Testis (tissue), 3 donors: Measurements from ENCODE around the gene SMIM9. TPM values are rescaled to one million over a fixed set of nuclear protein-coding genes. Genes with fewer than 3 reads are reported as not detected.
"Not testable (repeated sequence)": the region's sequence is repeated elsewhere in the genome, so short reads cannot be mapped to it uniquely, and the experiment has no call there.

Experiments
- DNase-seq: peaks from one replicate; pipeline ENCODE4 v3.0.0-alpha.2; 2019
- H3K27ac ChIP-seq, 2 donors: fragments of 200-600 bp; sonication (generic); one replicate each; pipeline ENCODE4 v1.5.1; 2019
- H3K27me3 ChIP-seq: fragments of 200-600 bp; sonication (generic); one replicate; pipeline ENCODE4 v1.5.1; 2019
- H3K36me3 ChIP-seq: fragments of 200-600 bp; sonication (generic); one replicate; pipeline ENCODE4 v1.5.1; 2017; ENCODE audit warnings: low read depth; ENCODE audit errors: missing control alignments
- H3K4me1 ChIP-seq: fragments of 200-600 bp; sonication (generic); one replicate; pipeline ENCODE4 v1.5.1; 2019
- H3K4me3 ChIP-seq, 2 donors: fragments of 200-600 bp; sonication (generic); one replicate each; pipeline ENCODE4 v1.5.1; 2017 to 2019
- H3K9me3 ChIP-seq: fragments of 200-600 bp; sonication (generic); one replicate; pipeline ENCODE4 v1.5.1; 2017
- POLR2A ChIP-seq: fragments of 450-650 bp; IDR thresholded peaks from one replicate; pipeline ENCODE4 v1.6.1; 2017; ENCODE audit warnings: antibody characterized with exemption, mild to moderate bottlenecking, moderate library complexity
- WGBS, 2 donors: methylation state at CpG; one replicate each; pipeline ENCODE4 v1.1.5; 2018; 5-methylcytosine and 5-hydroxymethylcytosine counted together
- intact Hi-C: fragments of 100-400 bp; cut with DNase I; formaldehyde crosslinking; loops from one replicate; pipeline ENCODE4 v1.15.1; 2023; ENCODE audit warnings: low total_unique reads
- polyA plus RNA-seq: library from polyadenylated mRNA; stranded (reverse); fragments of 350-450 nt; fragmentation: Illumina TruSeq; extraction: RNeasy Lipid Tissue Mini Kit (QIAGEN cat#74804); gene quantifications from one replicate; pipeline ENCODE4 v1.2.3, GENCODE V29; 2014; ENCODE audit warnings: low read depth, low replicate concordance; ENCODE audit not compliant: insufficient read depth
- total RNA-seq, 2 donors: library from RNA; depleted of rRNA; stranded (reverse); fragments of >200 nt; gene quantifications; one replicate each; pipeline ENCODE4 v1.2.3, GENCODE V29; 2016
- TF ChIP-seq, protein P1 (sequence below), 3 experiments: fragments of 450-650 bp in 2 of 3; fragments of 200-600 bp in 1 of 3; sonication (generic) in 1 of 3; IDR thresholded peaks; one replicate each; pipeline ENCODE4 v1.5.1; 2016 to 2019; ENCODE audit warnings: antibody characterized with exemption in 3 of 3, mild to moderate bottlenecking in 2 of 3, moderate library complexity in 1 of 3

SMIM9 gene
- total and polyA plus RNA-seq, 3 donors from 2014 or later, result 0.51 to 0.87 TPM; not detected in 1

DNA sequence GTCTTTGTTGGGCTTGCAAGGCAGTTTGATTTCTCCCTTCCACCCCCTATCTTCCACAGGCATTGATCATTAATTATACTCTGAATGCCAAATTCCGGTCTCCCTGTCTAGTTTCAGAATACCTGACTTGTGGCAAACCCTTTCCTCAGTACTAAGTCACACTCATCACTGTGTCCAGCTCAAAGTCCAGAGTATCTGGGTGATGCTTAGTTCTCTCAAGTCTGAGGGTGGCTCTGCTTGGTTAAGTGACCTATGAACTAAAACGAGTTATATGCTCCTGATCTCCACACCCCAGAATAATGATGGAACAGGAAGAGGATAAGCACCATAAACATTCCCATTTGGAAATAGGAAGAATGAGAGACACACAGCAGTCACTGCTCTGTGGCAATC lies 6.5 kb downstream of the SMIM9 start:
- Histone ChIP-seq H3K4me1 (no peaks in the 10 kb centered on the region), H3K27me3 (no peaks in the 10 kb centered on the region), H3K4me3 (no peak overlapping the region), H3K27ac (no peak overlapping the region), H3K9me3 (no peaks in the 10 kb centered on the region), H3K36me3 (no peaks in the 10 kb centered on the region)
- intact Hi-C loops, result no loop called here
- 92 to 100% methylated on average over 1 to 2 of the region's 2 CpGs for WGBS, 2 donors
- DNase-seq, result no peak
- no peak for TF ChIP-seq POLR2A
- TF ChIP-seq, protein P1, sequence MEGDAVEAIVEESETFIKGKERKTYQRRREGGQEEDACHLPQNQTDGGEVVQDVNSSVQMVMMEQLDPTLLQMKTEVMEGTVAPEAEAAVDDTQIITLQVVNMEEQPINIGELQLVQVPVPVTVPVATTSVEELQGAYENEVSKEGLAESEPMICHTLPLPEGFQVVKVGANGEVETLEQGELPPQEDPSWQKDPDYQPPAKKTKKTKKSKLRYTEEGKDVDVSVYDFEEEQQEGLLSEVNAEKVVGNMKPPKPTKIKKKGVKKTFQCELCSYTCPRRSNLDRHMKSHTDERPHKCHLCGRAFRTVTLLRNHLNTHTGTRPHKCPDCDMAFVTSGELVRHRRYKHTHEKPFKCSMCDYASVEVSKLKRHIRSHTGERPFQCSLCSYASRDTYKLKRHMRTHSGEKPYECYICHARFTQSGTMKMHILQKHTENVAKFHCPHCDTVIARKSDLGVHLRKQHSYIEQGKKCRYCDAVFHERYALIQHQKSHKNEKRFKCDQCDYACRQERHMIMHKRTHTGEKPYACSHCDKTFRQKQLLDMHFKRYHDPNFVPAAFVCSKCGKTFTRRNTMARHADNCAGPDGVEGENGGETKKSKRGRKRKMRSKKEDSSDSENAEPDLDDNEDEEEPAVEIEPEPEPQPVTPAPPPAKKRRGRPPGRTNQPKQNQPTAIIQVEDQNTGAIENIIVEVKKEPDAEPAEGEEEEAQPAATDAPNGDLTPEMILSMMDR (IDR thresholded peaks at IDR 0.05), result no peak

- 78 to 94% methylated on average over 2 to 4 of the region's 4 CpGs for WGBS, 2 donors
Measured at GRCh38 chrX:154827194-154828015, 7.1 kb downstream of the SMIM9 start.

DNA sequence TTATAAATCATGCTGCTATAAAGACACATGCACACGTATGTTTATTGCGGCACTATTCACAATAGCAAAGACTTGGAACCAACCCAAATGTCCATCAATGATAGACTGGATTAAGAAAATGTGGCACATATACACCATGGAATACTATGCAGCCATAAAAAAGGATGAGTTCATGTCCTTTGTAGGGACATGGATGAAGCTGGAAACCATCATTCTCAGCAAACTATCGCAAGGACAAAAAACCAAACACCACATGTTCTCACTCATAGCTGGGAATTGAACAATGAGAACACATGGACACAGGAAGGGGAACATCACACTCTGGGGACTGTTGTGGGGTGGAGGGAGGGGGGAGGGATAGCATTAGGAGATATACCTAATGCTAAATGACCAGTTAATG lies 8.9 kb downstream of the SMIM9 start:
- H3K27me3 ChIP-seq, H3K9me3 ChIP-seq, H3K4me3 ChIP-seq, H3K36me3 ChIP-seq, DNase-seq, H3K27ac ChIP-seq, H3K4me1 ChIP-seq, intact Hi-C loops: not testable (repeated sequence)
- WGBS, 2 donors, result no CpG with 5 or more reads among the region's 3 CpGs

More at GRCh38 chrX:154827194-154828015, 7.1 kb downstream of the SMIM9 start:
- no peak for DNase-seq
- TF ChIP-seq, protein P1 (IDR thresholded peaks at IDR 0.05), result no peak
- no peak for TF ChIP-seq POLR2A
- Histone ChIP-seq H3K27me3 (no peaks in the 10 kb centered on the region), H3K27ac (no peak overlapping the region), H3K9me3 (no peaks in the 10 kb centered on the region), H3K36me3 (no peaks in the 10 kb centered on the region), H3K4me3 (no peak overlapping the region), H3K4me1 (no peaks in the 10 kb centered on the region)
- intact Hi-C loops, result no loop called here

- H3K4me1 ChIP-seq, result no peaks in the 10 kb centered on the region
- no peaks in the 10 kb centered on the region for H3K9me3 ChIP-seq
- no peaks in the 10 kb centered on the region for H3K36me3 ChIP-seq
- TF ChIP-seq, protein P1 (IDR thresholded peaks at IDR 0.05), result no peak
- TF ChIP-seq POLR2A, result no peak
- no peak for DNase-seq
- no peak overlapping the region for H3K27ac ChIP-seq
- H3K27me3 ChIP-seq, result no peaks in the 10 kb centered on the region
- H3K4me3 ChIP-seq, result no peak overlapping the region
- 82 to 88% methylated on average over 1 of the region's 1 CpG for WGBS, 2 donors
- intact Hi-C loops, result no loop called here
Measured at GRCh38 chrX:154824638-154825037, 9.8 kb downstream of the SMIM9 start.

- TF ChIP-seq, protein P1 (IDR thresholded peaks at IDR 0.05), result no peak
- no peak for TF ChIP-seq POLR2A
- H3K4me1 ChIP-seq, result no peaks in the 10 kb centered on the region
- no peak overlapping the region for H3K4me3 ChIP-seq
- no peaks in the 10 kb centered on the region for H3K9me3 ChIP-seq
- WGBS, 2 donors, result 87 to 90% methylated on average over 3 of the region's 3 CpGs
- H3K27me3 ChIP-seq, result no peaks in the 10 kb centered on the region
- intact Hi-C loops, result no loop called here
- H3K36me3 ChIP-seq, result no peaks in the 10 kb centered on the region
- no peak overlapping the region for H3K27ac ChIP-seq
- no peak for DNase-seq
Measured at GRCh38 chrX:154822029-154822428, 12.4 kb downstream of the SMIM9 start.
